K562 (cell line): Measurements from ENCODE around the gene HOXB6. TPM values are rescaled to one million over a fixed set of nuclear protein-coding genes. Genes with fewer than 3 reads are reported as not detected.
A peak's percentile ranks its signal among the peaks of the same experiment; 100 is the strongest.

Experiments
- ATAC-seq: fragments of 200-7000 bp; cut with Tn5 transposase; 3 replicates; pipeline ENCODE4 v1.9.1; 2020; ENCODE audit warnings: moderate library complexity
- BruUV-seq: library from RNA; stranded (reverse); fragments of 400-500 nt; replicated peaks from 2 replicates; lab custom pipeline; 2021; lab: Mats Ljungman, UMichigan
- CTCF ChIA-PET: fragments of 300-600 bp; formaldehyde crosslinking; extraction: SDS; loops from one replicate; lab custom pipeline; 2021; ENCODE audit warnings: low intra/inter-chr PET ratio; lab: Yijun Ruan, JAX
- POLR2A ChIA-PET: fragments of 300-600, 350-650 bp; sonication (Branson Sonifier 250); formaldehyde crosslinking; extraction: SDS; loops from one replicate; lab custom pipeline; 2021; ENCODE audit warnings: antibody characterized with exemption, inconsistent platforms; lab: Yijun Ruan, JAX
- DNase-seq, 4 experiments: peaks; one replicate each; pipeline versions ENCODE4 v3.0.0 to v3.0.0-alpha.2; 2011 to 2018; ENCODE audit warnings: low spot score in 3 of 4, mixed read lengths in 3 of 4; ENCODE audit errors: extremely low read depth in 1 of 4
- FAIRE-seq: peaks from 2 replicates; lab custom pipeline; 2011; peaks lifted over from hg19 to GRCh38; lab: Jason Lieb, UNC
- H2AFZ ChIP-seq: 2 replicates; pipeline ENCODE4 v1.6.0; 2011; ENCODE audit warnings: low read depth, low read length, control low read depth, inconsistent platforms
- H3K27ac ChIP-seq: fragments of 200-600 bp; 3 replicates; pipeline ENCODE4 v1.8.0; 2011; ENCODE audit warnings: low read depth, mild to moderate bottlenecking, control low read depth, inconsistent platforms, low read length, moderate library complexity, mixed read lengths; ENCODE audit errors: extremely low read depth
- H3K27me3 ChIP-seq, 2 experiments: fragments of 300-600 bp in 1 of 2; 2 replicates in 1 of 2; 3 replicates in 1 of 2; pipeline versions ENCODE4 v1.6.0 to v1.8.0; 2011; ENCODE audit warnings: inconsistent platforms in 2 of 2, low read length in 2 of 2, mild to moderate bottlenecking in 1 of 2, mixed read lengths in 1 of 2, moderate library complexity in 1 of 2; ENCODE audit not compliant: control insufficient read depth in 2 of 2, insufficient read depth in 2 of 2
- H3K36me3 ChIP-seq: fragments of 300-600 bp; 3 replicates; pipeline ENCODE4 v1.8.0; 2011; ENCODE audit warnings: mild to moderate bottlenecking, low read length, inconsistent platforms; ENCODE audit not compliant: control insufficient read depth, insufficient read depth
- H3K4me1 ChIP-seq, 2 experiments: fragments of 200-600 bp in 1 of 2; replicated peaks in 1 of 2; 2 replicates in 1 of 2; 3 replicates in 1 of 2; pipeline versions ENCODE4 v1.5.1 to v1.8.0; 2011; ENCODE audit warnings: inconsistent platforms in 2 of 2, low read length in 2 of 2, mild to moderate bottlenecking in 1 of 2, mixed read lengths in 1 of 2, moderate library complexity in 1 of 2; ENCODE audit not compliant: control insufficient read depth in 2 of 2, insufficient read depth in 2 of 2
- H3K4me2 ChIP-seq: 2 replicates; pipeline ENCODE4 v1.6.1; 2011; ENCODE audit warnings: low read length, control low read depth, inconsistent platforms, mixed read lengths; ENCODE audit not compliant: insufficient read depth
- H3K4me3 ChIP-seq: fragments of 200-600 bp; sonication (generic), shearing (Covaris generic); 2 replicates; pipeline ENCODE4 v1.5.1; 2016; ENCODE audit warnings: control low read depth, inconsistent platforms
- H3K79me2 ChIP-seq: fragments of 200-600 bp; 3 replicates; pipeline ENCODE4 v1.8.0; 2011; ENCODE audit warnings: low read length, inconsistent platforms; ENCODE audit not compliant: control insufficient read depth, insufficient read depth
- H3K9ac ChIP-seq, 2 experiments: 2 replicates each; pipeline versions ENCODE4 v1.6.0 to v1.6.1; 2011; ENCODE audit warnings: low read depth in 2 of 2, low read length in 2 of 2, control low read depth in 1 of 2, inconsistent platforms in 1 of 2, mild to moderate bottlenecking in 1 of 2, mixed read lengths in 1 of 2; ENCODE audit not compliant: insufficient read depth in 1 of 2
- H3K9me1 ChIP-seq: one replicate; pipeline ENCODE4 v1.6.0; 2011; ENCODE audit warnings: inconsistent platforms, mild to moderate bottlenecking, low read length, moderate library complexity; ENCODE audit not compliant: control insufficient read depth, insufficient read depth
- H3K9me3 ChIP-seq: replicated peaks from 2 replicates; pipeline ENCODE4 v1.5.1; 2011; ENCODE audit warnings: low read depth, low read length, inconsistent platforms; ENCODE audit not compliant: control insufficient read depth, insufficient read depth
- H4K20me1 ChIP-seq: replicated peaks from 2 replicates; pipeline ENCODE4 v1.6.1; 2011; ENCODE audit warnings: low read length, inconsistent platforms, mixed read lengths; ENCODE audit not compliant: control insufficient read depth, insufficient read depth
- GATA2 ChIP-seq: sonication (generic); formaldehyde crosslinking; IDR thresholded peaks from 2 replicates; pipeline ENCODE4 v1.4.0; 2020; ENCODE audit warnings: mild to moderate bottlenecking, missing genetic modification reagents
- GTF3C2 ChIP-seq: IDR thresholded peaks from 3 replicates; pipeline ENCODE4 v1.6.1; 2011; ENCODE audit warnings: borderline replicate concordance, mild to moderate bottlenecking, moderate library complexity; ENCODE audit not compliant: insufficient read length; ENCODE audit errors: extremely low read depth
- PRDM10 ChIP-seq: fragments of 450-650 bp; IDR thresholded peaks from 2 replicates; pipeline ENCODE4 v1.6.1; 2018; ENCODE audit not compliant: partially characterized antibody
- RAD21 ChIP-seq, 2 experiments: fragments of 250-450 bp in 1 of 2; fragments of 450-650 bp in 1 of 2; sonication (Bioruptor Pico) in 1 of 2; formaldehyde crosslinking in 1 of 2; IDR thresholded peaks in 1 of 2; conservative IDR thresholded peaks in 1 of 2; 2 replicates each; pipeline versions ENCODE4 v1.4.0 to v1.8.0; 2020 to 2022; ENCODE audit warnings: mild to moderate bottlenecking in 2 of 2, moderate library complexity in 1 of 2
- ZC3H4 ChIP-seq: sonication (generic); formaldehyde crosslinking; IDR thresholded peaks from 2 replicates; pipeline ENCODE4 v1.9.0; 2021; ENCODE audit warnings: missing genetic modification reagents, borderline replicate concordance
- WGBS: fragments of 100-300 bp; shearing (Covaris generic); methylation state at CpG from one replicate; pipeline ENCODE4 v1.1.6; 2016; ENCODE audit warnings: low coverage, mixed read lengths; ENCODE audit not compliant: insufficient coverage; ENCODE audit errors: missing lambda C conversion rate; 5-methylcytosine and 5-hydroxymethylcytosine counted together
- in situ Hi-C: fragments of 300-500 bp; cut with MboI; formaldehyde crosslinking; loops from 4 replicates; pipeline ENCODE4 v1.15.0; 2018; ENCODE audit warnings: inconsistent platforms, mixed read lengths
- intact Hi-C: fragments of 100-400 bp; cut with micrococcal nuclease; formaldehyde crosslinking; loops from 2 replicates; pipeline ENCODE4 v1.14.2; 2022
- polyA plus RNA-seq, 8 experiments: library from polyadenylated mRNA; depleted of rRNA in 4 of 8; stranded (reverse) in 5 of 8; unstranded in 3 of 8; fragments of >200 nt; fragmentation: Nextera tagmentation in 2 of 8; fragmentation: Illumina TruSeq in 1 of 8; extraction: Ambion mirVana in 2 of 8; extraction: Trizol in 1 of 8; gene quantifications; 2 replicates each; pipeline versions ENCODE4 v1.2.1 to v1.2.3, GENCODE V29; 2011 to 2014; ENCODE audit warnings: inconsistent platforms in 1 of 8, missing spikeins in 1 of 8
- total RNA-seq, 7 experiments: library from RNA; depleted of rRNA in 6 of 7; stranded (reverse); fragments of >200 nt in 6 of 7; fragmentation: Illumina TruSeq in 2 of 7; extraction: Trizol in 2 of 7; gene quantifications; 2 replicates each; pipeline versions ENCODE4 v1.2.1 to v1.2.3, GENCODE V29; 2011 to 2021; ENCODE audit warnings: low replicate concordance in 1 of 7

HOXB6 gene
- total and polyA plus RNA-seq, 9 of the 15 experiments (the other 6 are each of a cell fraction or from before 2014, with no cell fraction given) = 1.2 to 14.8 (median 4.9) TPM

DNA sequence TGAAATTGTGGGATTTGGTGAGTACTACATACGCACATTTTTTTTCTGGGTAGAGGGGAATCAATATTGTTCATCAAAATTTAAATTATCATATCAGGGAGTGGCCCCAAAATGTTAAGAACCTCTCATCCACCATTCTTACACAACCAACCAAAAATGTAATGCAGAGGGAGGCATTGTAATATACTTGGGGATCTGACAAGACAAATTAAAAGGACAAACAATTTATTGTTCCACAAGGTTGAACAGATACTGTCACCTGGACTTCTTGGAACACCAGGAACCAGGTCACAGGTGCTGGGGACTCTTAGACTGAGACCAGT, 36.0 kb upstream of the HOXB6 start (continued):
- TF ChIP-seq RAD21 (CRISPR knock-in tag; conservative IDR thresholded peaks at IDR 0.05 in 1 of 2, IDR thresholded peaks at IDR 0.05 in 1 of 2) (no peak), ZC3H4 (CRISPR knock-in tag) (no peak), GTF3C2 (no peak)

DNA sequence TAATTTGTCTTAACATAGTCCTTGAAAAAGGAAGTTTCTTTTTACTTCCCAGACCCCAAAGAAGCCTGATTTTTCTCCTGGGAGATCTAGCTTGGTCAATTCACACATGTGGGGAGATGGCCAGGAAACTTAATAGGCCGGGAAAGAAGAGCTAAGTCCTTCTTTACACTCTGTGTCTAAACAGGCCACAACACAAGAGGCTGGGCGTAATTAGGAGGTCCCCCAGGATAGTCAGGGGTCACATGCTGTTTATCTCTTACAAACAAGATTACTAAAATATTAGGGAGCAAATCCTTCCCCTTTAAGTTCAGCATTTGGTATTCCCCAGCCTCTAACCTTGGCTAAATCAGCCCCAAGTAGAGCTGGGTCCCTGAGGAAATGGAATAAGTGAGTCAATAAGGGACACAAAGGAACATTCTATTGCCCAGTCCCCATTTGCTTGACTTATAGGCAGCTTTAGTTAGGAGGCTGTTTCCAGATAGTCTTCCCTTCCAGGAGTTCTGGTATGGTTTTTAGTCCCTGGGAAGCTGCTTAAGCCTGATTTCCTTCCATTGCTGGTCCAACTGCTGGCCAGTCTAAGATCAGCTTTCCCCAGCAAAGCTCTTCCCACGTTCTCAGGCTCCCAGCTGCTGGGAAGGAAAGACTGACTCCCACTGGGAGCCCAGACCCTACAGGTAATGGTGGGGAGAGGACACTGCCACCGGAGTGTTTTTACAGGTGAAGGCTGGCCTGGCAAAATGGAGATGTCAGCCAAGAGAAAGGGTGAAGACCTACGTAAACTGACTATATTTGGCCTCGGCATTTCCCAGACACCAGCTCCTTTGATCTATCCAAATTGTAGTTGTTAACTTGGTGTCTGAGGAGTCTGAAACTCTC, 35.4 kb upstream of the HOXB6 start:
- POLR2A ChIA-PET = interaction anchor here (0.6 to 5.1 kb wide), 8 partner anchors 9 to 389 kb away, joined by 3 to 23 read pairs (median 4); partner anchors contain the start of gene HOXB9
- WGBS = 63% methylated on average over 6 of the region's 6 CpGs
- peaks cover 34% of the 10 kb centered on the region for H3K79me2 ChIP-seq

More for the DNA sequence above, 35.4 kb upstream of the HOXB6 start:
- H2AFZ ChIP-seq = peak overlapping the region; percentile 51
- DNase-seq = no peak
- no TSS peak for BruUV-seq
- intact Hi-C loops (no loop called here), in situ Hi-C loops (no loop called here)
- no peak overlapping the region for H3K4me2 ChIP-seq
- H3K9ac ChIP-seq = peak overlapping the region; percentile 20 to 36; a peak in 1 of 4 replicates
- H3K9me3 ChIP-seq = no peaks in the 10 kb centered on the region
- H3K27me3 ChIP-seq = no peaks in the 10 kb centered on the region
- no peak for FAIRE-seq
- no peaks in the 10 kb centered on the region for H4K20me1 ChIP-seq
- no peak overlapping the region for H3K27ac ChIP-seq
- CTCF ChIA-PET = no interaction called here
- peaks cover 5% of the 10 kb centered on the region; the same call in 1 of the 3 replicates for H3K36me3 ChIP-seq
- H3K9me1 ChIP-seq = peaks cover 4% of the 10 kb centered on the region
- TF ChIP-seq PRDM10 (peak; percentile 90), GATA2 (CRISPR knock-in tag) (no peak)
- ATAC-seq = no peak
- peaks cover 37 to 39% of the 10 kb centered on the region in 2 experiments for H3K4me1 ChIP-seq
- H3K4me3 ChIP-seq = no peak overlapping the region
